MM.1S (cell line): ENCODE results near the gene VAV2.

ENCODE experiments used
- CTCF ChIP-seq: fragments of 300-600 bp; sonication (generic); IDR thresholded peaks from 2 replicates; pipeline ENCODE4 v1.5.1; 2016; ENCODE audit warnings: antibody characterized with exemption, low read length, mixed read lengths
- EZH2 ChIP-seq: fragments of 300-600 bp; sonication (generic); optimal IDR thresholded peaks from 2 replicates; pipeline ENCODE3; 2017; ENCODE audit warnings: low read depth, mild to moderate bottlenecking, antibody characterized with exemption, low read length, mixed read lengths

- TF ChIP-seq EZH2 (no peak), CTCF (no peak)
Observed at GRCh38 chr9:133964463-133964862, 27.7 kb downstream of the VAV2 start.
